HG02759 (cell line): Measurements from ENCODE around the gene SCCPDH.
"Not testable (repeated sequence)": the region's sequence is repeated elsewhere in the genome, so short reads cannot be mapped to it uniquely, and the experiment has no call there.

Source experiments
- ATAC-seq: cut with Tn5 transposase; IDR thresholded peaks from one replicate; pipeline ENCODE4 v1.9.1; 2021; ENCODE audit warnings: mild to moderate bottlenecking, moderate library complexity; ENCODE audit not compliant: unreplicated experiment

SCCPDH gene

DNA sequence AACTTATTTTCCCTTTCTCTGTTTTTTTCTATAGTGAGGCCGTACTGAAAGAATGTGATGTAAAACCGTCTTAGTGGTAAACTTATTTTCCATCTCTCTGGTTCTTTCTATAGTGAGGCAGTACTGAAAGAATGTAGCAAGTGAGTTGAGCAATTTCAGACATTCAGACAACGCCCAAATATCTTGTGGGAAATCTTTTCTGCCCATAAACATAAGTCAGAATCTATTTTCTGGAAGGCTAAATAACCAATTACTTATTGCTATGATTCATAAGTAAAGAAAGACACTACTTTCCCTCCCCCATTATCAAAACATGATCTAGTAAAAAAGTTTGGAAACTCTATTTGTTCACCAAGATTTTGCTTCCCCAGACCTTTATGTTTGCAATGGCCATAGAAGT is 18.8 kb upstream of the SCCPDH start:
- no peak for ATAC-seq

DNA sequence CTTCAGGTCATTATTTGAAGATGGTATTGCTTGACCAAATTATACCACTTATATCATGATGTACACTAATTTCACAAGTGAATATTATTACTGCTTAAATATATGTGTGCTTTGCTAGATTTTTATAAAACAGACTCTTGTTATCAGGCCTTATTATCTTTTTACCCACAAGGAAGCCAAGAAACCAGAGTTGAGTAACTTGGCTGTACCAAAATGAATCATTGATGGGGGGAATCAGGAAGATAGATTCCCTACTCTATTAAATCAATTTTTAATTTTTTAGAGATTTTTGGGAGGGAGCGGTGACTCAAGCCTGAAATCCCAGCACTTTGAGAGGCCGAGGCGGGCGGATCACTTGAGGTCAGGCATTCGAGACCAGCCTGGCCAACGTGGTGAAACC is 16.0 kb upstream of the SCCPDH start:
- no peak for ATAC-seq

DNA sequence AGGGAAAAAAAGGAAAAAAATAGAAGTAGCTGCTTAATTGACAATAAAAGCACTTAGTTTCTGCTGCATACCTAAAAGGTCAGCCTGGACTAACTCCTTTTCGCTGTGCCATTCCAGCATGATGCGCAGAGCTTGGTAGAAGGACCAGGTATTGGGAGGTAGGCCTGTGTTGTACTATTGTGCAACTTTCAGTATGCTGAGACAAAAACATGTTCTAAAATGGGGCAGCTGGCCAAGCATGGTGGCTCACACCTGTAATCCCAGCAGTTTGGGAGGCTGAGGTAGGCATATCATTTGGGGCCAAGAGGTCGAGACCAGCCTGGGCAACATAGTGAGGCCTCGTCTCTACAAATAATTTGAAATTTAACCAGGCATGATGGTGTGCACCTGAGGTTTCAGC is 15.0 kb upstream of the SCCPDH start:
- no peak for ATAC-seq

DNA sequence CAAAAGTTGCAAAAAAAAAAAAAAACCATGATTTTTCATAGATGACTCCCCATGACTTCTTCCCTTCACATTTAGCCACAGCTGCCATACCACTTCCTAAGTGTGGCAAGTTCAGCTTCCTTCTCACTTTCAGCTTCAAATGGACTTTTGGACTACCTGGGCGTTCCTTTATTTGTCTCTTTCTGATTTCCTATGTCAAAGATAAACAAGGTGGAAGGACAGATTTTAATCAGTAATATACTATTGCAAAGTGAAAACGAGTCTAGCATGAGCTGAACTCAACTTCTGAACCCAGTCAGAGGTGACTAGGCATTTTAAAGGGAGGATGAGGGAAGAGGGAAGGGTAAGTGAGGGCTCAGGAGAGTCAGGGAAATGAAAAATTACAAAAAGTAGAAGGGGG is 14.4 kb upstream of the SCCPDH start:
- ATAC-seq: no peak

DNA sequence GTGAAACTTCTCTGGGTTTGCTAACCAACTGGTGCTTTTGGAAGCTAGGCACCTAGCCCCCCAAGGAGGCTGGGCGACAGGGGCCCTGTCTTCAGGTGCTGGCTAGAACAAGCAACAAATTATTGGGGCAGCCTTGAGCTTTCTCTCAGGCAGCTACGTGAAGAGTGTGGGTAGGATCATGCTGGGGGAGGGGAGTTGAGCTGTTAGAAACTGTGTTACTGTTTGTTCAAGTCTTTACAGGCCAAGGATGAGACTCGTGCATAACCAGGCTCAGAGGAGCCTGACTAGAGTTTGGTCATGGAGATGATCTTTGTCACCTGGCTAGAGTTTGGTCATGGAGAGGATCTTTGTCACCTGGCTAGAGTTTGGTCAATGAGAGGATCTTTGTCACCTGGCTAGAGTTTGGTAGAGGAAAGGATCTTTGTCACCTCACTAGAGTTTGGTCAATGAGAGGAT is 12.6 kb upstream of the SCCPDH start:
- no peak for ATAC-seq

DNA sequence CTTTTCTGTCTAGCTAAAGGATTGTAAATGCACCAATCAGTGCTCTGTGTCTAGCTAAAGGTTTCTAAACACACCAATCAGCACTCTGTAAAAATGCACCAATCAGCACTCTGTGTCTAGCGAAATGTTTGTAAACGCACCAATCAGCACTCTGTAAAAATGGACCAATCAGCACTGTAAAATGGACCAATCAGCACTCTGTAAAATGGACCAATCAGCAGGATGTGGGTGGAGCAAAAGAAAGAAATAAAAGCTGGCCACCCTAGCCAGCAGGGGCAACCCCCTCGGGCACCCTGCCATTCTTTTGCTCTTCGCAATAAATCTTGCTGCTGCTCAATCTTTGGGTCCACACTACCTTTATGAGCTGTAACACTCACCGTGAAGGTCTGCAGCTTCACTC is 11.8 kb upstream of the SCCPDH start:
- not testable (repeated sequence) for ATAC-seq

DNA sequence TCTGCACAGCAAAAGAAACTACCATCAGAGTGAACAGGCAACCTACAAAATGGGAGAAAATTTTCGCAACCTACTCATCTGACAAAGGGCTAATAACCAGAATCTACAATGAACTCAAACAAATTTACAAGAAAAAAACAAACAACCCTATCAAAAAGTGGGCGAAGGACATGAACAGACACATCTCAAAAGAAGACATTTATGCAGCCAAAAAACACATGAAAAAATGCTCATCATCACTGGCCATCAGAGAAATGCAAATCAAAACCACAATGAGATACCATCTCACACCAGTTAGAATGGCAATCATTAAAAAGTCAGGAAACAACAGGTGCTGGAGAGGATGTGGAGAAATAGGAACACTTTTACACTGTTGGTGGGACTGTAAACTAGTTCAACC is 4.8 kb upstream of the SCCPDH start:
- ATAC-seq: not testable (repeated sequence)

DNA sequence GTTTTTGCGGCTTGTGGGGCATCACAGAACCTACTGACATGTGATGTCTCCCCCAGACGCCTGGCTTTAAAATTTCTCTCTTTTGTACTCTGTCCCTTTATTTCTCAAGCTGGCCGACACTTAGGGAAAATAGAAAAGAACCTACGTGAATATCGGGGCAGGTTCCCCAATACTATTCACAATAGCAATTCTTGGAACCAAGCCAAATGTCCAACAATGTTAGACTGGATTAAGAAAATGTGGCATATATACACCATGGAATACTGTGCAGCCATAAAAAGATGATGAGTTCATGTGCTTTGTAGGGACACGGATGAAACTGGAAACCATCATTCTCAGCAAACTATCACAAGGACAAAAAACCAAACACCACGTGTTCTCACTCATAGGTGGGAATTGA is 3.4 kb upstream of the SCCPDH start:
- not testable (repeated sequence) for ATAC-seq

DNA sequence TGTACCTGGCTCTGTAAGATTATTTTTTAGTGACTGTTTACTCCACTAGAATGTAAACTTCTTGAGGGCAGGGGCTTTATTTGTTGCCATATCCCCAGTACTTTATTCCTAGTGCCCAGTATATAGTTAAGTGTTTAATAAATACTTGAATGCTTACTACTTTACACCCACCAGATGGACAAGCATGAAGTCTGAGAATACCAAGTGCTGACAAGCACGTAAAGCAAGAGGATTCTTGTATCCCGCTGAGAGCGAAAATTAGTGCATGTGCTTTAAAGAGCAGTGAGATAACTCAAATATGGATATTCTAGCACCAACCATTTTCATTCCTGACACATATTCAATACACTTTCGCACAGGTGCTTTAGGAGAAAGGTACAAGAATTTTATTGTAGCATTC is 1.5 kb upstream of the SCCPDH start:
- no peak for ATAC-seq

DNA sequence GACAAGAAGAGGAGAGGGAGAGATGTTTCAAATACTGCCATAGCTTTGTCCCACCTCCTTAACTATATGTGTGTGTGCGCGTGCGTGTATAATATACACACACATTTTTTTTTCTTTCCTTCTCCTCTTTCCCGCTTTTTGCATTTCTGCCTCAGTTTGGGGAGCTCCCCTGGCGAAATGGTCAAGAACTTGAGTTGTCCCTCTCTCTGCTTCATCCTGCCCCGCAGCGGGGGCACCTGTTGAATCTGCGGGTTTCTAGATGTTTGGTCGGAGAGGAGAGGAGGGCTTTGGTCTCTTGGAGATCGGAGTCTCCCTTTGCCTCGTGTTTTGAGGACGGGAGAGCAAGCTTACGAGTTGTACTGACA is 504 bp downstream of the SCCPDH start:
- ATAC-seq: peak; percentile 36

DNA sequence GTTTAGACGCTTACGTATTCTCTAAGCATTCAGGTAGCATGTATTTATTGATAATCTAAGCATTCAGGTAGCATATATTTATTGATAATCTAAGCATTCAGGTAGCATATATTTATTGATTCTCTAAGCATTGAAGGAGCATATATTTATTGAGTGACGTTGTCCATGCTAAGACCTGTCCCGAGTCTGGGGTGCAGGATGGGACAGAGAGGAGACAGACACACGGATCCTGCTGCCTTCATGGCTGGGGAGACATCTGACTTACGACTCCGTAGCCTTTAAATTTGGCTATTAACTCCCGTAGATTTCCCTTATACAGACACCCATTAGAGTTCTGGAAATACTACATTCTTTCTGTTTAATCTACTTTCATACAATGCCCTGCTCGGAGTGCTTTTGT is 982 bp downstream of the SCCPDH start:
- ATAC-seq: no peak

DNA sequence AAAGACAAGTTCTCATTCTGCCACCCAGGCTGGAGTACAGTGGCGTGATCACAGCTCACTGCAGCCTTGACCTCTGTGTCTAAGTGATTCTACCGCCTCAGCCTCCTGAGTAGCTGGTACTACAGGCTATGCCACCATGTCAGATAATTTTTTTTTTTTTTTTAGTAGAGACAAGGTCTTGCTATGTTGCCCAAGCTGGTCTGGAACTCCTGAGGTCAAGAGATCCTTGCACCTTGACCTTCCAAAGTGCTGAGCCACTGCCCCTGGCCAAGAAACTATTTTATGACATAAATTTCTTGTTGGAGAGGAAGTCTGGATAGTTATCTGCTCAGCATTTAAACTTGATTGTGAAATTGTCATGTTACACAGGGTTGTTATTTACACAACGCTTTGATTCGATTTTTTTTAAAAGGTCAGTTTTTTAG is 2.1 kb downstream of the SCCPDH start:
- no peak for ATAC-seq

DNA sequence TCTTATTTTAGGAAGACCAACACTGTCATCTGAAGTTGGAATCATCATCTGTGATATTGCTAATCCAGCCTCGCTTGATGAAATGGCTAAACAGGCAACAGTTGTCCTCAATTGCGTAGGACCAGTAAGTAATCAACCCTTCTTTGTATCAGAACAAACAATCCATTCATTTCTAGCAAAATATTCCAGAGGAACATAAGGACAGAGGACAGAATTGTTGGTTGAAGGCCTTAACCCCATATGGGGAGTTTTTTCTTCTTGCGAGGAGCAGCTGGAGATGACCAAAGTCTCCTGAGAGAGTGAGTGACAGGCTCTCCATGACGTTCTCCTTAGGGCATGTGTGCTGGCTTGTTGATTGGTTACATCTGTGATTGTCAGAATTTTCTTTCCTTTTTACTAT is 2.7 kb downstream of the SCCPDH start:
- no peak for ATAC-seq

DNA sequence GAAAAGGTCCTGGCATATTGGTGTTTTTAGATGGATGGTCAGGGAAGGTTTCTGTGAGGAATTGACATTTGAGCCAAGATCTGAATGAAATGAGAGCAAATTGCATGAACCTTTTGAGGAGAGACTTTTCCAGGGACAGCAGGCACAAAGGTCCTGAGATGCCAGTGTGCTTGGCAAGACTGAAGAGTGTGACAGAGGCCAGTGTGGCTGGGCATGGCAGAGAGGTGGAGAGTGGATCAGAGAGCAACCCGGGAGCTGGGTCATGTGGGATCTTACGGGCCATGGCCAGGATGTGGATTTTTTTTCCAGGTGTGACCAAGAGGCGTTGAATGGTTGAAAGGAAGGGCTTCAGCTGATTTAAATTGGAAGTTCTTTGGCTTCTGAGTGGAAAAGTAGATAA is 3.4 kb downstream of the SCCPDH start:
- no peak for ATAC-seq

DNA sequence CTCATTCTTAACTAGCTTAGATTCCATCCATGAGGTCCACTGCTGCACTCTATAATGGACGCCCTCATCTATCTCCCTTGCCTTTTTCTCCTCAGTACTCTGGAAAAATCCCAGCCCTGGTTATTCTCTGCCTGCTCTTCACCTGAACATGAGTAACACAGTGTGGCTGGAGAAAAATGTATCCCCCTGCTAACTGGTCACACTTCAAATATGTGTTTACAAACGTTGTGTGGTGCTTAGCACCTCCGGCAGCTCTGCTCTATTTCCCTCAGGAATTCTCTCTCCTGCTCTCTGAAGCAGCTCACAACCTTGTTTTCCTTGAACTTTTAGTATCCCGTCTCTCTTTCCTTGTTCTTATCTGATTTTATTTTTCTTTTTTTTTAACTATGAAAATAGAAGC is 4.1 kb downstream of the SCCPDH start:
- no peak for ATAC-seq

DNA sequence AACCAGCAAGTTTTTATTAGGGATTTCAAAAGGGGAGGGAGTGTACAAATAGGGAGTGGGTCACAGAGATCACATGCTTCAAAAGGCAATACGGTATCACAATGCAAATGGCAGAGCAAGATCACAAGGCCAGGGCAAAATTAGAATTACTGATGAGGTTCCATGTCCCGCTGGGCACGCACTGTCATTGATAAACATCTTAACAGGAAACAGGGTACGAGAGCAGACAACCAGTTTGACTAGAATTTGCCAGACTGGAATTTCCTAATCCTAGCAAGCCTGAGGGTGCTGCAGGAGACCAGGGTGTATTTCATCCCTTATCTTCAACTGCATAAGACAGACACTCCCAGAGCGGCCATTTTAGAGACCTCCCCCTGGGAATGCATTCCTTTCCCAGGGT is 4.8 kb downstream of the SCCPDH start:
- ATAC-seq: not testable (repeated sequence)

DNA sequence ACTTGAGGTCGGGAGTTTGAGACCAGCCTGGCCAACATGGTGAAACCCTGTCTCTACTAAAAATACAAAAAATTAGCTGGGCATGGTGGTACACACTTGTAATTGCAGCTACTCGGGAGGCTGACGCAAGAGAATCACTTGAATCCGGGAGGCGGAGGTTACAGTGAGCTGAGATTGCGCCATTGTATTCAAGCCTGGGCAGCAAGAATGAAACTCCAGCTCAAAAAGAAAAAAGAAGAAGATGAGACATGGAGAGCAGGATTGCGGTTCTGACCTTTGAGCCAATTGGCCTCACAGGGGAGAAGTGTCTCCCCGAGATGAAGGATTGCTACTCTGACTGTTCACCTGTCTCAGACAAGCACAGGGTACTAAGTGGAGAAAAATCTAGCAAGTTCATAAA is 6.6 kb downstream of the SCCPDH start:
- no peak for ATAC-seq

DNA sequence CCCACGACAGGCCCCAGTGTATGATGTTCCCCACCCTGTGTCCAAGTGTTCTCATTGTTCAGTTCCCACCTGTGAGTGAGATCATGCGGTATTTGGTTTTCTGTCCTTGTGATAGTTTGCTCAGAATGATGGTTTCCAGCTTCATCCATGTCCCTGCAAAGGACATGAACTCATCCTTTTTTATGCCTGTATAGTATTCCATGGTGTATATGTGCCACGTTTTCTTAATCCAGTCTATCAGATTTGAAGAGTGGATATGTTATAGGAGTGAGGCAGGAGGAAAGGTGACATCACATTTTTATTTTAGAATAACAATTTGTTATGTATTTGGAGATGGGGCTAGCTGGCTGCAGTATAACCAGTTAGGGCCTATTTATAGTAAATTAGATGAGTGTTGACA is 7.7 kb downstream of the SCCPDH start:
- ATAC-seq: not testable (repeated sequence)

DNA sequence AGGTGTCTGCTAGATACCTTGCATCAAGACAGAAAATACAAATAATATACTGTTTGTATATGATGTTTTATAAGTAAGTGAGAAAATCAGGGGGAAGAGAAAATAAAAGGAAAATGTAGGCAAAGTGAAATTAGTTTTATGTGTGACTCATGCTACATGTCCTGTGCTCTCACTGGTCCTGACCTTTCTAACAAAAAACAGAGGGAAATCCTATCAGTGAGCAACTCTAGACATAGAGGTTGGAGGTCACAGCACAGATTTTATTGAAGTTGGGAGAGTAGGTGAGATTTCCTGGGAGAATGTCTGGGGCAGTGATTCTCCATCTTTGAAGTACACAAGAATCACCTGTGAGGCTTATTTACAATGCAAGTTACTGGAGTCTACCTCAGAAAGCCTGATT is 9.5 kb downstream of the SCCPDH start:
- ATAC-seq: no peak

DNA sequence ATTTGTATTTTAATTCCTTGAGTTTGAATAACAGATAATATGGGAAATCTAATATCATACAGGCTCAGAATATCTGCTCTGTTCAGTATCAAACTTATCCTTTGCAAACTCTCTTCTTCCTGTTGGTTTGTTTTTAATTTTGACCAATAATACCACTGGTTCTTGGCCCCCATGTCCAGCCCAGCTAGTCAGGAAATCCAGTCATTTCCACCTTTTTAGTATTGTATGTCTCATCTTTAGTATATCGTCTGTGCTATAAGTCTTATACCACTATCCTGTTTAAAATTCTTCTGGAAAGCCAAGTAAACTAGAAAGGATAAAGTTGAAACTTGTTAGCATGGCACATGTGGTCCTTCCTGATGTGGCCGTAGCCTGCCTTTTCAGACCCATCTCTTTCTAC is 10.7 kb downstream of the SCCPDH start:
- ATAC-seq: no peak

DNA sequence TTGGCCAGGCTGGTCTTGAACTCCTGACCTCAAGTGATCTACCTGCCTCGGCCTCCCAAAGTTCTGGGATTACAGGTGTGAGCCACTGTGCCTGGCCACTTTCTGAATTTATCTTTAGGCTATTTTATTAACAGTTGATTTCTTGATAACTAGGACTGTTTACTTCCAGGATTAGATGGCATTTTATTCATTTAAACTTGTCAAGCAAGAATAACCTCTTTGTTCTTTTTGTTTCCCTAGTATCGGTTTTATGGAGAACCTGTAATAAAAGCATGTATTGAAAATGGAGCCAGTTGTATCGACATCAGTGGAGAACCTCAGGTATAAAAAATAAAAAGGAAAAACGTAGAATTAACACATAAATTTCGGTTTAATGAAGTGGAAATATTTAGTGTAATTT is 11.5 kb downstream of the SCCPDH start:
- ATAC-seq: no peak

DNA sequence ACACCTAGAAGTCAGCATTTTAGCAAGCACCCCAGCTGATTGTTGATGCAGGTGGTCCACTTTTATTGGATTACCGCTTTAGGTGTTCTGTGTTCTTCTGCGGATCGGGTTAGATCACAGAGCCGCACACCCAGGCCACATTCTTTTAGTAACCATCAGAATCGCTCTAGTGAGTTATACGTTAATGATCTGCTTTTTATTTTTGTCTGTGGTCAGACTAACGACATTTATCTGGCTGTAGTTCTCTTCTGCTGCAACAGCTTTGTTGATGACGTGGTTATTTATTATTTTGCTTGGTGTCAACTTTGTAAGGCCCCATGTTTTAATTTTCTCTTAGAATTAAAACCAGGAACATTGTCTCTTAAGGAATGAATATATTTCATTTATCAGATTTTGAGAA is 18.2 kb downstream of the SCCPDH start:
- no peak for ATAC-seq

DNA sequence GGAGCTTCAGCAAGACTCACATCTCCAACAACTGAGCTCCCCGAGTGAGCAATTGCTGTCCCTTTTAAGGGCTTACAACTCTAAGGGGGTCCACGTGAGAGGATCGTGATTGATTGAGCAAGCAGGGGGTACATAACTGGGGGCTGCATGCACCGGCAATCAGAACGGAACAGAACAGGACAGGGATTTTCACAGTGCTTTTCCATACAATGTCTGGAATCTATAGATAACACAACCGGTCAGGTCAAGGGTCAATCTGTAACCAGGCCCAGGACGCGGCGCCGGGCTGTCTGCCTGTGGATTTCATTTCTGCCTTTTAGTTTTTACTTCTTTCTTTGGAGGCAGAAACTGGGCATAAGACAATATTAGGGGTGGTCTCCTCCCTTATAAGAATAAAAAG is 21.9 kb downstream of the SCCPDH start:
- not testable (repeated sequence) for ATAC-seq

DNA sequence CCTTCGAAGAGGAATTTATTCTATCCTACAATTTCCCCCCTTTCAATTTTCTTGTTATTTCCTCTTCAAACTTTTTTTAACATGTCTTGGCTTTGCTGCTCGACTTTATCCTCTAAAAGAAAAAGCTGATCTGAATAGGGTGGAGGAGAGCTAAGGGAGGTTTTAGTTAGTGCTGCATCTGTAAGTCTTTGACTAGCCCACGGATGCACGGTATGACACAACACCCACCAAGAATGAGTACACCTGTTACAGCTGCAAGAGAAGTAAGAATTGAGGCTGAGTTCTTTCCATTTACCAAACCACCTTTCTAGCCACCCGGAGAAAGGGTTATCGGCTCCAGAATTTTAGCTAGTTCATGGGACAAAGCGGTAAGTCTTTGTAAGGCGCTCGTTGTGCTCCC is 23.8 kb downstream of the SCCPDH start:
- no peak for ATAC-seq
